ENCODE data around the gene LENG8.

GRCh38 chr19:54455786-54456422 lies 6.9 kb downstream of the LENG8 start:
- TF ChIP-seq CTCF (conservative IDR thresholded peaks at IDR 0.05; ENCODE audit: low read depth, low read length) (no peak), MXI1 (IDR thresholded peaks at IDR 0.05; ENCODE audit: borderline replicate concordance, low read depth, low read length) (no peak), SMC3 (IDR thresholded peaks at IDR 0.05; ENCODE audit: low read depth, low read length) (no peak), POLR2A (IDR thresholded peaks at IDR 0.05; ENCODE audit: low read depth, low read length) (no peak), ELK1 (IDR thresholded peaks at IDR 0.05; ENCODE audit: borderline replicate concordance, low read depth, low read length) (no peak), BHLHE40 (IDR thresholded peaks at IDR 0.05; ENCODE audit: low read depth, low read length) (no peak), RCOR1 (IDR thresholded peaks at IDR 0.05; ENCODE audit: insufficient replicate concordance, low read length) (no peak), MAZ (IDR thresholded peaks at IDR 0.05; ENCODE audit: borderline replicate concordance, low read depth, low read length) (no peak), USF2 (IDR thresholded peaks at IDR 0.05; ENCODE audit: low read depth, low read length) (no peak), FOS (IDR thresholded peaks at IDR 0.05; ENCODE audit: low read depth, low read length) (no peak), CHD1 (IDR thresholded peaks at IDR 0.05; ENCODE audit: low read depth, low read length) (no peak), RFX5 (IDR thresholded peaks at IDR 0.05; ENCODE audit: low read depth, low read length) (no peak), RAD21 (IDR thresholded peaks at IDR 0.05; ENCODE audit: low read length) (no peak), CEBPB (IDR thresholded peaks at IDR 0.05; ENCODE audit: low read depth, low read length) (no peak)

Measured in IMR-90 (cell line).